Endothelial cell (in vitro differentiated cells): ENCODE measurements around the gene APLF. TPM values are rescaled to one million over a fixed set of nuclear protein-coding genes. Genes with fewer than 3 reads are reported as not detected.
"Not testable (repeated sequence)": the region's sequence is repeated elsewhere in the genome, so short reads cannot be mapped to it uniquely, and the experiment has no call there.

ENCODE experiments used
- DNase-seq: peaks from one replicate; pipeline ENCODE4 v3.0.0; 2021; ENCODE audit warnings: low spot score
- H3K27ac Mint-ChIP-seq: one replicate; pipeline ENCODE4 v1.8.0; 2021; ENCODE audit warnings: mixed read lengths, inconsistent platforms; ENCODE audit not compliant: unreplicated experiment
- H3K27me3 Mint-ChIP-seq: one replicate; pipeline ENCODE4 v1.8.0; 2021; ENCODE audit warnings: mild to moderate bottlenecking, moderate library complexity, mixed read lengths, inconsistent platforms; ENCODE audit not compliant: unreplicated experiment
- H3K36me3 Mint-ChIP-seq: one replicate; pipeline ENCODE4 v1.8.0; 2021; ENCODE audit warnings: mild to moderate bottlenecking, low read depth, mixed read lengths, inconsistent platforms; ENCODE audit not compliant: unreplicated experiment
- H3K4me1 Mint-ChIP-seq: one replicate; pipeline ENCODE4 v1.8.0; 2021; ENCODE audit warnings: mild to moderate bottlenecking, mixed read lengths, inconsistent platforms; ENCODE audit not compliant: unreplicated experiment
- H3K4me3 Mint-ChIP-seq: one replicate; pipeline ENCODE4 v1.8.0; 2021; ENCODE audit warnings: mild to moderate bottlenecking, mixed read lengths, inconsistent platforms; ENCODE audit not compliant: unreplicated experiment
- H3K9me3 Mint-ChIP-seq: one replicate; pipeline ENCODE4 v1.8.0; 2021; ENCODE audit warnings: mixed read lengths, inconsistent platforms; ENCODE audit not compliant: unreplicated experiment
- CTCF ChIP-seq: fragments of 200-600 bp; sonication (generic); IDR thresholded peaks from one replicate; pipeline ENCODE4 v1.5.0; 2021; ENCODE audit warnings: antibody characterized with exemption; ENCODE audit not compliant: unreplicated experiment
- total RNA-seq: library from RNA; stranded (reverse); fragmentation: NEBNext Ultra II Directional; extraction: Animal tissue kit (Norgen Biotek cat#: 25700); gene quantifications from one replicate; pipeline ENCODE4 v1.2.1, GENCODE V29; 2021; ENCODE audit not compliant: unreplicated experiment

The APLF gene
- total RNA-seq, 1 donor from 2014 or later, result 12.9 TPM

DNA sequence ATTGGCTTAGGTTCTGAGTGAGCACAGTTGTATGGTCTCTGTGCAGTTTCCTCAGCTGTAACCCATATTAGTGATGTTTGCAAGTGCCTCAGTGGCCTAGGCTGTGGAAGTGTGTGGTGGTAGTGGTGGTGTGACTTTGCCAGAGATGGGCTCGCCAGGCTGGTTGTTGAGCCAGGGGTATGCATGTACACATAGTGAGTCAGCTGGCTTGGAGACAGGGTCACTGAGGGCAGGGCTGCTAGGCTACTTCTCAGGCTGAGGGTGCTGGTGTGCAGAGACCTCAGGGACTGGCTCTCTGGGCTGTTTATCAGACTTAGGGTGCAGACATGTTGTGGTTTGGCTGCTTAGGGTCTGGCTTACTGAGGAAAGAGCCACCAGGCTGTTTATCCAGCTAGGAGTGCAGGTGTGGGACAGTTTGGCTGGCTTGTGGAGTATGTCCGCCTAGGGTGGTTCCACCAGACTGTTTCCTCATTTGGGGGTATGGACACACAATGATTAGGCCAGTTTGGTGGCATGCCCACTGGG lies 15.0 kb downstream of the APLF start:
- Mint-ChIP-seq H3K9me3 (no peaks in the 10 kb centered on the region), H3K27me3 (no peaks in the 10 kb centered on the region), H3K27ac (no peak overlapping the region), H3K36me3 (no peaks in the 10 kb centered on the region), H3K4me1 (peaks cover 12% of the 10 kb centered on the region), H3K4me3 (no peak overlapping the region)
- no peak for TF ChIP-seq CTCF
- no peak for DNase-seq

DNA sequence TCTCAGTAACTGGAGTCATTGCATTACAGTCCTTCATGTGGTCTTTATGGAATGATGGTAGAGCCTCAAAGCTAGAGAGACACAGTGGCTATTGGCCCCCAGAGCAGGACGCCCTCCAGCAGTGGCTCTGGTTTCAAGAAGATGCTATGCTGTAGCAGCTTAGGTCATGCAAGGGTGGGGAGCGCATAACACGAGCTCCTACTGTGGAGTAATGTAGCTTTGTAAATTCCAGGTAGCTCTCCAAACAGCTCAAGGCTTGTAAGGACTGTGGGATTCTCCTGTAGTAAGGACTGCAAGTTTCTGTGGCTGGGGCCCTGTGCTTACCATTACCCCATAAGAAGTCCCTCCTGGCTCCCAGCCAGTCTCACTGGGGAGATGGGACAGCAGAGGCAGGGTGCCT lies 15.6 kb downstream of the APLF start:
- Mint-ChIP-seq H3K4me3 (no peak overlapping the region), H3K27me3 (no peaks in the 10 kb centered on the region), H3K27ac (no peak overlapping the region), H3K36me3 (no peaks in the 10 kb centered on the region), H3K9me3 (no peaks in the 10 kb centered on the region), H3K4me1 (peaks cover 10% of the 10 kb centered on the region)
- TF ChIP-seq CTCF, result no peak
- no peak for DNase-seq

GRCh38 chr2:68487773-68488355 lies 20.5 kb downstream of the APLF start:
- Mint-ChIP-seq H3K9me3 (no peaks in the 10 kb centered on the region), H3K4me1 (no peaks in the 10 kb centered on the region), H3K36me3 (peaks cover under 1% of the 10 kb centered on the region), H3K27ac (no peak overlapping the region), H3K27me3 (no peaks in the 10 kb centered on the region), H3K4me3 (no peak overlapping the region)
- DNase-seq, result no peak
- peak; percentile 41 for TF ChIP-seq CTCF

- not testable (repeated sequence) for DNase-seq, H3K4me1 Mint-ChIP-seq, H3K36me3 Mint-ChIP-seq, H3K27ac Mint-ChIP-seq, H3K9me3 Mint-ChIP-seq, H3K27me3 Mint-ChIP-seq, H3K4me3 Mint-ChIP-seq
Measured at GRCh38 chr2:68488605-68489004, 21.2 kb downstream of the APLF start.

GRCh38 chr2:68489282-68489681 lies 21.9 kb downstream of the APLF start:
- peaks cover 8% of the 10 kb centered on the region for H3K36me3 Mint-ChIP-seq
- H3K9me3 Mint-ChIP-seq, result no peaks in the 10 kb centered on the region
- no peak overlapping the region for H3K4me3 Mint-ChIP-seq

More at GRCh38 chr2:68489282-68489681, 21.9 kb downstream of the APLF start:
- DNase-seq, result no peak
- Mint-ChIP-seq H3K4me1 (no peaks in the 10 kb centered on the region), H3K27me3 (peaks cover 2% of the 10 kb centered on the region), H3K27ac (no peak overlapping the region)
- no peak for TF ChIP-seq CTCF
